Measurements from ENCODE around the gene TACR1. TPM values are rescaled to one million over a fixed set of nuclear protein-coding genes. Genes with fewer than 3 reads are reported as not detected.

TACR1 gene
- total RNA-seq, 1 donor from 2014 or later = not detected

GRCh38 chr2:75054296-75054695 lies 145.0 kb downstream of the TACR1 start:
- TF ChIP-seq CTCF (conservative IDR thresholded peaks at IDR 0.05; ENCODE audit: low read depth, low read length) = no peak
- DNase-seq (ENCODE audit: low read depth) = no peak

GRCh38 chr2:75053484-75054112 lies 145.7 kb downstream of the TACR1 start:
- no peak overlapping the region for H3K4me3 ChIP-seq (ENCODE audit: low read depth, low read length)
- no peak for DNase-seq (ENCODE audit: low read depth)
- peak; percentile 90 for TF ChIP-seq CTCF (conservative IDR thresholded peaks at IDR 0.05; ENCODE audit: low read depth, low read length)

More at GRCh38 chr2:75054296-75054695, 145.0 kb downstream of the TACR1 start:
- no peak overlapping the region for H3K4me3 ChIP-seq (ENCODE audit: low read depth, low read length)

- no peak overlapping the region for H3K4me3 ChIP-seq (ENCODE audit: low read depth, low read length)
- no peak for DNase-seq (ENCODE audit: low read depth)
- no peak for TF ChIP-seq CTCF (conservative IDR thresholded peaks at IDR 0.05; ENCODE audit: low read depth, low read length)
These were observed 151.2 kb downstream of the TACR1 start for GRCh38 chr2:75047992-75048625.

- no peak for DNase-seq (ENCODE audit: low read depth)
- no peak for TF ChIP-seq CTCF (conservative IDR thresholded peaks at IDR 0.05; ENCODE audit: low read depth, low read length)
- H3K4me3 ChIP-seq (ENCODE audit: low read depth, low read length) = no peak overlapping the region
These were observed 151.9 kb downstream of the TACR1 start for GRCh38 chr2:75047189-75047991.

- H3K4me3 ChIP-seq (ENCODE audit: low read depth, low read length) = no peak overlapping the region
- TF ChIP-seq CTCF (conservative IDR thresholded peaks at IDR 0.05; ENCODE audit: low read depth, low read length) = no peak
- DNase-seq (ENCODE audit: low read depth) = no peak
These were observed 153.7 kb downstream of the TACR1 start for GRCh38 chr2:75045526-75046050.

GRCh38 chr2:75044291-75044690 lies 155.0 kb downstream of the TACR1 start:
- DNase-seq (ENCODE audit: low read depth) = no peak
- no peak for TF ChIP-seq CTCF (conservative IDR thresholded peaks at IDR 0.05; ENCODE audit: low read depth, low read length)
- H3K4me3 ChIP-seq (ENCODE audit: low read depth, low read length) = no peak overlapping the region
